Activated naive CD8-positive, alpha-beta T cell treated with anti-CD3 and anti-CD28 coated beads, Interleukin-2, amount 50 U/mL, for 24 hours (primary cell): ENCODE results near the gene SIPA1L2.

Experiments used
- ATAC-seq: fragments of 150-1000 bp; cut with Tn5 transposase; one replicate; pipeline ENCODE4 v1.10.0; 2021
- DNase-seq: peaks from one replicate; pipeline ENCODE4 v3.0.0; 2021
- H3K27ac Mint-ChIP-seq: one replicate; pipeline ENCODE4 v1.8.0; 2021; ENCODE audit warnings: mild to moderate bottlenecking, mixed read lengths
- H3K27me3 Mint-ChIP-seq: one replicate; pipeline ENCODE4 v1.8.0; 2021; ENCODE audit warnings: mixed read lengths
- H3K36me3 Mint-ChIP-seq: one replicate; pipeline ENCODE4 v1.8.0; 2021; ENCODE audit warnings: low read depth, mixed read lengths
- H3K4me1 Mint-ChIP-seq: one replicate; pipeline ENCODE4 v1.8.0; 2021; ENCODE audit warnings: mixed read lengths
- H3K4me3 Mint-ChIP-seq: one replicate; pipeline ENCODE4 v1.8.0; 2021; ENCODE audit warnings: mild to moderate bottlenecking, moderate library complexity, mixed read lengths
- H3K9me3 Mint-ChIP-seq: one replicate; pipeline ENCODE4 v1.8.0; 2021; ENCODE audit warnings: mixed read lengths

The SIPA1L2 gene

GRCh38 chr1:232596666-232597303 lies 33.1 kb downstream of the SIPA1L2 start:
- Mint-ChIP-seq H3K4me3 (no peak overlapping the region), H3K36me3 (no peaks in the 10 kb centered on the region), H3K4me1 (peaks cover 25% of the 10 kb centered on the region), H3K27me3 (no peaks in the 10 kb centered on the region), H3K9me3 (no peaks in the 10 kb centered on the region), H3K27ac (no peak overlapping the region)
- ATAC-seq (no peak), DNase-seq (no peak)

- Mint-ChIP-seq H3K9me3 (no peaks in the 10 kb centered on the region), H3K27me3 (no peaks in the 10 kb centered on the region), H3K36me3 (no peaks in the 10 kb centered on the region), H3K4me3 (no peak overlapping the region), H3K27ac (no peak overlapping the region), H3K4me1 (peaks cover 30% of the 10 kb centered on the region)
- ATAC-seq (no peak), DNase-seq (no peak)
These were observed 34.9 kb downstream of the SIPA1L2 start for GRCh38 chr1:232594768-232595698.

GRCh38 chr1:232593717-232594502 lies 36.0 kb downstream of the SIPA1L2 start:
- peak; percentile 64 for ATAC-seq
- Mint-ChIP-seq H3K9me3 (peaks cover 5% of the 10 kb centered on the region), H3K4me1 (peaks cover 29% of the 10 kb centered on the region), H3K27me3 (no peaks in the 10 kb centered on the region), H3K36me3 (no peaks in the 10 kb centered on the region), H3K27ac (no peak overlapping the region), H3K4me3 (no peak overlapping the region)
- no peak for DNase-seq

GRCh38 chr1:232591344-232591743 lies 38.6 kb downstream of the SIPA1L2 start:
- ATAC-seq (no peak), DNase-seq (no peak)
- Mint-ChIP-seq H3K36me3 (no peaks in the 10 kb centered on the region), H3K4me3 (no peak overlapping the region), H3K27me3 (no peaks in the 10 kb centered on the region), H3K4me1 (peaks cover 28% of the 10 kb centered on the region), H3K27ac (no peak overlapping the region), H3K9me3 (peaks cover 10% of the 10 kb centered on the region)

GRCh38 chr1:232590744-232591082 lies 39.2 kb downstream of the SIPA1L2 start:
- Mint-ChIP-seq H3K36me3 (peaks cover under 1% of the 10 kb centered on the region), H3K9me3 (peaks cover 10% of the 10 kb centered on the region), H3K4me3 (no peak overlapping the region), H3K4me1 (peaks cover 28% of the 10 kb centered on the region), H3K27ac (no peak overlapping the region), H3K27me3 (no peaks in the 10 kb centered on the region)
- ATAC-seq (no peak), DNase-seq (no peak)

DNA sequence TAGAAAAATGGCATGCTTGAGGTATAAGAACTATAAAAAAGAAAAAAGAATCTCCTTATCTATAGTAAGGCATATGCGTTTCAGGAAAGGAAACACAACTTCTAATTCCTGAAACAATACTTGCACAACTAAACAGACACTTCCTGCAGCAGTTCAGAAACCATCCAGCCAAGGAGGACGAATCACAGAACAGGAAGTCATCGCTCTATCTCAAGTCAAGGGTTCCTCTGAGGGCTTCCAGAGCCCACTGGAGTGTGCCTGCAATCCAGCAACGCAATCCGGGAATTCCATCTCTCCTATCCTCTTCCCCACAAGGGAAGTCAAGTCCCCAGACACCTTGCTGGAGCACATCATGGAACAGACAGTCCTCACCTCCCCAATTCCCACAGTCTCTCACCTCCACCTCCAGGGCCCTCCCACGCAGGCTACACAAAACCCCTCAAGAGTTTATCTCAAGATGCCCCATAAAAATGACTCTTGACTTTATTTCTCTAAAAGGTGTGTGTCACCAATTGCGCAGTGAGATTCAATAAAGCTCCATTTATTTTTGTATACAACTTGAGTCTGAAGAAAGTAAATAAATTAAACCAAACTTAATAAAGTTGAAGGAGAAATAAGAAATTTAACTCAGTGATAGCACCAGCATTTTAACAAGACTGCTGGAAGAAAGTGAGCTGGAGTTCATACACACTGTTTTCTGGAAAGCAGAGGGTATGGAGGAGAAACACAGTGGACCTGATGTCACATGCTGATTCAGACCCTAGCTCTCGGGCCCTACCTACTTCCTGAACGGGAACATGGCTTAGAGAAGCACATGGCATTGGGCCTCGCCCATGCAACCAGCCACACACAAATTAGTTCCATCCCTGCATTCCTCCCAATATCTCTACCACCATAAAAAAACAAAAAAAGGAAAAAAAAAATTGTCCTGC lies 39.9 kb downstream of the SIPA1L2 start:
- Mint-ChIP-seq H3K27me3 (no peaks in the 10 kb centered on the region), H3K27ac (no peak overlapping the region), H3K36me3 (peaks cover 1% of the 10 kb centered on the region), H3K9me3 (peaks cover 10% of the 10 kb centered on the region), H3K4me3 (no peak overlapping the region), H3K4me1 (peaks cover 28% of the 10 kb centered on the region)
- DNase-seq (no peak), ATAC-seq (no peak)

- Mint-ChIP-seq H3K9me3 (peaks cover 10% of the 10 kb centered on the region), H3K27me3 (no peaks in the 10 kb centered on the region), H3K27ac (no peak overlapping the region), H3K4me1 (peaks cover 28% of the 10 kb centered on the region), H3K36me3 (peaks cover 1% of the 10 kb centered on the region), H3K4me3 (no peak overlapping the region)
- DNase-seq (no peak), ATAC-seq (no peak)
These were observed 40.7 kb downstream of the SIPA1L2 start for GRCh38 chr1:232589111-232589811.

- Mint-ChIP-seq H3K36me3 (peaks cover 1% of the 10 kb centered on the region), H3K4me3 (no peak overlapping the region), H3K27ac (no peak overlapping the region), H3K4me1 (peaks cover 26% of the 10 kb centered on the region), H3K9me3 (peaks cover 10% of the 10 kb centered on the region), H3K27me3 (no peaks in the 10 kb centered on the region)
- ATAC-seq: peak; percentile 76
- DNase-seq: no peak
These were observed 42.6 kb downstream of the SIPA1L2 start for GRCh38 chr1:232587141-232588008.

- H3K36me3 Mint-ChIP-seq: peaks cover 1% of the 10 kb centered on the region
- peaks cover 10% of the 10 kb centered on the region for H3K9me3 Mint-ChIP-seq
- no peak overlapping the region for H3K4me3 Mint-ChIP-seq
- ATAC-seq (no peak), DNase-seq (no peak)
- H3K27me3 Mint-ChIP-seq: no peaks in the 10 kb centered on the region
- peaks cover 26% of the 10 kb centered on the region for H3K4me1 Mint-ChIP-seq
- H3K27ac Mint-ChIP-seq: no peak overlapping the region
These were observed 43.3 kb downstream of the SIPA1L2 start for GRCh38 chr1:232586679-232587078.

- H3K9me3 Mint-ChIP-seq: peaks cover 10% of the 10 kb centered on the region
- H3K4me3 Mint-ChIP-seq: no peak overlapping the region
- no peak for ATAC-seq
- H3K27me3 Mint-ChIP-seq: no peaks in the 10 kb centered on the region
- no peak for DNase-seq
- H3K4me1 Mint-ChIP-seq: peaks cover 25% of the 10 kb centered on the region
- peaks cover 1% of the 10 kb centered on the region for H3K36me3 Mint-ChIP-seq
- no peak overlapping the region for H3K27ac Mint-ChIP-seq
These were observed 44.4 kb downstream of the SIPA1L2 start for GRCh38 chr1:232585486-232585885.

DNA sequence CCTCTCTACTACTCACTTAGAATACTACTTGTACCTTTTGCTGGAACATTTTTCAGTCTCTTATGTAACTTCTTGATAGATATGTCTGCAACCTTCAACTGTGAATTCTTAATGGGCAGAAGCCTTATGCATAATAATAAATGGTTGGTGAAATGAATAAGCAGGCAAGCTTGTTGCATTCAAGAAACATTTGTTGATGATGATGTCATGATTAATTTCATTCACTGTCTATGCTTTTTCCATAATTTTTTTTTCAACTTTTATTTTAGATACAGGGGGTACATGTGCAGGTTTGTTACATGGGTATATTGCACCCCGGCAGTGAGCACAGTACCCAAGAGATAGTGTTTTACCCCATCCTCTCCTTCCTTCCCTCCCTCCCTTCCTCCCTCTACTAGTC lies 48.0 kb downstream of the SIPA1L2 start:
- ATAC-seq (no peak), DNase-seq (no peak)
- H3K36me3 Mint-ChIP-seq: peaks cover 1% of the 10 kb centered on the region
- H3K4me3 Mint-ChIP-seq: no peak overlapping the region
- no peaks in the 10 kb centered on the region for H3K27me3 Mint-ChIP-seq
- H3K4me1 Mint-ChIP-seq: peaks cover 36% of the 10 kb centered on the region
- H3K27ac Mint-ChIP-seq: no peak overlapping the region
- no peaks in the 10 kb centered on the region for H3K9me3 Mint-ChIP-seq
